ENCODE results near the gene PRKACG.
"Not testable (repeated sequence)": the region's sequence is repeated elsewhere in the genome, so short reads cannot be mapped to it uniquely, and the experiment has no call there.

Gene PRKACG

DNA sequence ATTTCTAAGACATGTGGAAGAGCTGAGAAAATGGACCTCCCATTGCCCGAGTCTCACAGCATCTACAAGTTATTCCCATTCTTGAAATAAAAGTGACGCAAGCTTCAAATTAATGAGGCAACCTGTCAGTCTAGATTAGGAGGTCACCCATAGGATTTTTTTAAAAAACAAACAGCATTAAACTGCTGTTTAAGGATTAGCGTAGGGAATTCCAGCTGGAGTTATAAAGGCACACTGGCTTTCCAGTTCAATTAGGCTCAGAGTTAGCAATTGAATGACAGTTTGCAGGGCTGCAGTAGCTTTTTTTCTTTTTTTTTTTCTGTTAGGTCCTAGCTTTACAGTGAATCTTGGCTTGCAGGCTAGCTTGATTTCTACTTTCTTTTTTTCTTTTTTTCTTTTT, 16.2 kb downstream of the PRKACG start:
- no peak overlapping the region for H3K9ac ChIP-seq (ENCODE audit: low read length)
- H3K36me3 ChIP-seq (ENCODE audit: control insufficient read depth, insufficient read depth, low read length), result no peaks in the 10 kb centered on the region
- no peaks in the 10 kb centered on the region for H3K27me3 ChIP-seq (ENCODE audit: control insufficient read depth, insufficient read depth, low read length)
- H3K4me1 ChIP-seq (ENCODE audit: control insufficient read depth, insufficient read depth, low read length), result peaks cover 4% of the 10 kb centered on the region
- no peak overlapping the region for H3K27ac ChIP-seq (ENCODE audit: low read depth, low read length)
- H3K4me3 ChIP-seq (ENCODE audit: low read length), result no peak overlapping the region

DNA sequence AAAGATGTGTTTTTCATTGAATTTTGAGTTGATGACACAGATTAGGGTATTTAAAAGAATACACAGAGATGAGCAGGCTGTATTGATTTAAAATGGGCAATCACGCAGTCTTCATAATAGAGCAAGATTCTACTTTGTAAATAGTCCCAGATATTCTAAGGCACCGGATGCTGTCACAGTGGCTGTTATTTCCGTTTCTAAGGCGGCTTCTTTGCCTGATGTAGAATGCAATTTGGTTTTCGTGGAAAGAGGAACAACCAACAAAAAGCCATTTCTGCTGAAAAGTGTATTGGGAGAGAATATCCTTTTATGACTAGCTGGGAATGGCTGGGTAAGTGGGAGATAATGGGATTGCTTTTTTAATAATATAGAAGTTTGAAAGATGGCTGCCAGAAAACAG, 17.5 kb downstream of the PRKACG start:
- Histone ChIP-seq H3K27ac (ENCODE audit: low read depth, low read length) (no peak overlapping the region), H3K27me3 (ENCODE audit: control insufficient read depth, insufficient read depth, low read length) (no peaks in the 10 kb centered on the region)

DNA sequence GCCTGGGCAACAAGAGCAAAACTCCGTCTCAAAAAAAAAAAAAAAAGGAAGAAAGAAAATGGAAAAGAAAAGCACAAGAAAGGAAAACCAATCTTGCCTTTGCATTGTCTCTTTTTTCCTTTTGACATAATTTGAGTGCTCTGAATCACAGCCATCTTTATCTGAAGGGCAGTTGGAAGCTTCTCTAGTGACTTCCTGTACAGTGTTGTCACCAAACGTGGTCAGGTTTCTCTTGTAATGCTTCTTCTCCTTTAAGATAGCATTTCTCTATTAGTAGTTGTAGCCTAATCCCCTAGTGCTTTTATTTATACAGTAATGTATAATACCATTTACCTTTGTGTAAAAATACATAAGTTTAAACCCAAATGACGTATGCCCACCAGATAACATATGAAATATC, 18.1 kb downstream of the PRKACG start:
- no peak overlapping the region for H3K27ac ChIP-seq (ENCODE audit: low read depth, low read length)
- peaks cover 4% of the 10 kb centered on the region for H3K4me1 ChIP-seq (ENCODE audit: control insufficient read depth, insufficient read depth, low read length)
- no peak overlapping the region for H3K9ac ChIP-seq (ENCODE audit: low read length)

More for the DNA sequence above, 17.5 kb downstream of the PRKACG start:
- peaks cover 4% of the 10 kb centered on the region for H3K4me1 ChIP-seq (ENCODE audit: control insufficient read depth, insufficient read depth, low read length)
- H3K36me3 ChIP-seq (ENCODE audit: control insufficient read depth, insufficient read depth, low read length), result no peaks in the 10 kb centered on the region
- H3K9ac ChIP-seq (ENCODE audit: low read length), result no peak overlapping the region
- no peak overlapping the region for H3K4me3 ChIP-seq (ENCODE audit: low read length)

GRCh38 chr9:68991457-68991856, 22.5 kb downstream of the PRKACG start:
- Histone ChIP-seq H3K27ac (ENCODE audit: low read depth, low read length) (no peak overlapping the region), H3K4me3 (ENCODE audit: low read length) (no peak overlapping the region), H3K4me1 (ENCODE audit: control insufficient read depth, insufficient read depth, low read length) (no peaks in the 10 kb centered on the region), H3K27me3 (ENCODE audit: control insufficient read depth, insufficient read depth, low read length) (no peaks in the 10 kb centered on the region), H3K36me3 (ENCODE audit: control insufficient read depth, insufficient read depth, low read length) (no peaks in the 10 kb centered on the region), H3K9ac (ENCODE audit: low read length) (no peak overlapping the region)

More for the DNA sequence above, 18.1 kb downstream of the PRKACG start:
- Histone ChIP-seq H3K4me3 (ENCODE audit: low read length) (no peak overlapping the region), H3K27me3 (ENCODE audit: control insufficient read depth, insufficient read depth, low read length) (no peaks in the 10 kb centered on the region), H3K36me3 (ENCODE audit: control insufficient read depth, insufficient read depth, low read length) (no peaks in the 10 kb centered on the region)

GRCh38 chr9:68986949-68987348, 27.0 kb downstream of the PRKACG start:
- H3K9ac ChIP-seq (ENCODE audit: low read length); H3K4me3 ChIP-seq (ENCODE audit: low read length); H3K27ac ChIP-seq (ENCODE audit: low read depth, low read length); H3K4me1 ChIP-seq (ENCODE audit: control insufficient read depth, insufficient read depth, low read length); H3K27me3 ChIP-seq (ENCODE audit: control insufficient read depth, insufficient read depth, low read length); H3K36me3 ChIP-seq (ENCODE audit: control insufficient read depth, insufficient read depth, low read length): not testable (repeated sequence)

GRCh38 chr9:68983522-68984424, 30.1 kb downstream of the PRKACG start:
- H3K4me3 ChIP-seq (ENCODE audit: low read length), result no peak overlapping the region
- H3K9ac ChIP-seq (ENCODE audit: low read length), result no peak overlapping the region
- H3K27me3 ChIP-seq (ENCODE audit: control insufficient read depth, insufficient read depth, low read length), result no peaks in the 10 kb centered on the region
- peaks cover 24% of the 10 kb centered on the region for H3K4me1 ChIP-seq (ENCODE audit: control insufficient read depth, insufficient read depth, low read length)
- no peaks in the 10 kb centered on the region for H3K36me3 ChIP-seq (ENCODE audit: control insufficient read depth, insufficient read depth, low read length)
- H3K27ac ChIP-seq (ENCODE audit: low read depth, low read length), result no peak overlapping the region

DNA sequence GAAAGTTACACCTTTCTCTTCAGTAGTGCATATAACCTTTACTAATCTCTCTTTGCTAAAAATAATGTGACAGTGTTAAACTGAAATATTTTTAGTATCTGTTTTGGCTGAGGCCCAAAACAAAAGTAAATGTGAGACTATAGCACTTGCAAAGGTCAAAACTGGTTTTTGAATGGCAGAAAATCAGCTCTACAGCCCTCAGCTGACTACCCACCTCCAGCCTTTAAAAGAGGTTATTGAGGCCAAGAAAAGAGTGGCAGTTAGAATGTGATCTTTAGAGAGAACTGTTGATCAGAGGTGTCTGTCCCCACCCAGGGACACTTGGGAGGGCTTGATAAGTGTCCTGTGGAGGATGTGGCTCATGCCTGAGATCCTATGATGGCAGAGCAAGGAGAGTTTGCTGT, 30.9 kb downstream of the PRKACG start:
- H3K4me3 ChIP-seq (ENCODE audit: low read length), result no peak overlapping the region
- H3K27me3 ChIP-seq (ENCODE audit: control insufficient read depth, insufficient read depth, low read length), result no peaks in the 10 kb centered on the region
- no peak overlapping the region for H3K27ac ChIP-seq (ENCODE audit: low read depth, low read length)
- H3K9ac ChIP-seq (ENCODE audit: low read length), result no peak overlapping the region
- no peaks in the 10 kb centered on the region for H3K36me3 ChIP-seq (ENCODE audit: control insufficient read depth, insufficient read depth, low read length)
- peaks cover 24% of the 10 kb centered on the region for H3K4me1 ChIP-seq (ENCODE audit: control insufficient read depth, insufficient read depth, low read length)

DNA sequence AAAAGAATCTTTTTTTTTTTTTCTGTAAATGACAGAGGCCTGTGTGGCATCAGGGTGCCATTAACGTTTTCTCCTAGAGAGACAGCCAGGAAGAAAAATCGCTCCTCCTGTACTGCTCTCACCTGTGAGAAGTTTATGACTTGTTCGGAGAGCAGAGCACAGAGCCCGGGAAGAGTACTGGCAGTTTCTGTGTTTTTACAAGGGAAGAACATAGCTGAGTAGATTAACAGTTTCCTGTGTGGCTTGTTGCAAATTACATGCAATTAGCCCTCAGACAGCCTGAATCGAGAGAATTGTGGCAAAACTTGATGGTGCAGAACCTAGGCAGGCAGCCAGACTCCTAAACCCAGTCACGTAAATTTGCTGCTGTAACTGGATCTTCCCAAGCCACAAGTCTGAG, 32.1 kb downstream of the PRKACG start:
- Histone ChIP-seq H3K27ac (ENCODE audit: low read depth, low read length) (peak overlapping the region; percentile 45), H3K27me3 (ENCODE audit: control insufficient read depth, insufficient read depth, low read length) (no peaks in the 10 kb centered on the region), H3K4me1 (ENCODE audit: control insufficient read depth, insufficient read depth, low read length) (peaks cover 24% of the 10 kb centered on the region), H3K9ac (ENCODE audit: low read length) (no peak overlapping the region), H3K36me3 (ENCODE audit: control insufficient read depth, insufficient read depth, low read length) (no peaks in the 10 kb centered on the region), H3K4me3 (ENCODE audit: low read length) (peak overlapping the region; percentile 19)

- Histone ChIP-seq H3K9ac (ENCODE audit: low read length) (no peak overlapping the region), H3K4me1 (ENCODE audit: control insufficient read depth, insufficient read depth, low read length) (peaks cover 31% of the 10 kb centered on the region), H3K4me3 (ENCODE audit: low read length) (no peak overlapping the region), H3K27me3 (ENCODE audit: control insufficient read depth, insufficient read depth, low read length) (no peaks in the 10 kb centered on the region), H3K27ac (ENCODE audit: low read depth, low read length) (peak overlapping the region; percentile 86), H3K36me3 (ENCODE audit: control insufficient read depth, insufficient read depth, low read length) (no peaks in the 10 kb centered on the region)
Observed at GRCh38 chr9:68980341-68980914, 33.5 kb downstream of the PRKACG start.

GRCh38 chr9:68979538-68980314, 34.2 kb downstream of the PRKACG start:
- Histone ChIP-seq H3K4me3 (ENCODE audit: low read length) (no peak overlapping the region), H3K36me3 (ENCODE audit: control insufficient read depth, insufficient read depth, low read length) (no peaks in the 10 kb centered on the region), H3K27ac (ENCODE audit: low read depth, low read length) (peak overlapping the region; percentile 86), H3K27me3 (ENCODE audit: control insufficient read depth, insufficient read depth, low read length) (no peaks in the 10 kb centered on the region), H3K4me1 (ENCODE audit: control insufficient read depth, insufficient read depth, low read length) (peaks cover 32% of the 10 kb centered on the region), H3K9ac (ENCODE audit: low read length) (no peak overlapping the region)

GRCh38 chr9:68978501-68978900, 35.4 kb downstream of the PRKACG start:
- no peak overlapping the region for H3K9ac ChIP-seq (ENCODE audit: low read length)
- H3K27ac ChIP-seq (ENCODE audit: low read depth, low read length), result peak overlapping the region; percentile 86
- no peaks in the 10 kb centered on the region for H3K36me3 ChIP-seq (ENCODE audit: control insufficient read depth, insufficient read depth, low read length)
- H3K4me3 ChIP-seq (ENCODE audit: low read length), result no peak overlapping the region
- no peaks in the 10 kb centered on the region for H3K27me3 ChIP-seq (ENCODE audit: control insufficient read depth, insufficient read depth, low read length)
- H3K4me1 ChIP-seq (ENCODE audit: control insufficient read depth, insufficient read depth, low read length), result peaks cover 32% of the 10 kb centered on the region

GRCh38 chr9:68978066-68978465, 35.8 kb downstream of the PRKACG start:
- no peak overlapping the region for H3K9ac ChIP-seq (ENCODE audit: low read length)
- no peaks in the 10 kb centered on the region for H3K27me3 ChIP-seq (ENCODE audit: control insufficient read depth, insufficient read depth, low read length)
- H3K36me3 ChIP-seq (ENCODE audit: control insufficient read depth, insufficient read depth, low read length), result no peaks in the 10 kb centered on the region
- H3K4me1 ChIP-seq (ENCODE audit: control insufficient read depth, insufficient read depth, low read length), result peaks cover 32% of the 10 kb centered on the region
- peak overlapping the region; percentile 32 for H3K27ac ChIP-seq (ENCODE audit: low read depth, low read length)
- no peak overlapping the region for H3K4me3 ChIP-seq (ENCODE audit: low read length)
